Activated CD8-positive, alpha-beta memory T cell treated with anti-CD3 and anti-CD28 coated beads, Interleukin-2, amount 10 ng/mL, durations not matched to agents 7 days and 5 days (primary cell): ENCODE data around the gene CA4. TPM values are rescaled to one million over a fixed set of nuclear protein-coding genes. Genes with fewer than 3 reads are reported as not detected.
"Not testable (repeated sequence)": the region's sequence is repeated elsewhere in the genome, so short reads cannot be mapped to it uniquely, and the experiment has no call there.

Source experiments
- ATAC-seq: fragments of 150-1000 bp; cut with Tn5 transposase; one replicate; pipeline ENCODE4 v1.10.0; 2021; ENCODE audit warnings: moderate library complexity
- CTCF ChIA-PET: fragments of 350-600 bp; sonication (Branson Sonifier 250); formaldehyde crosslinking; loops from one replicate; lab custom pipeline; 2021; ENCODE audit warnings: antibody characterized with exemption; lab: Charles Lee
- DNase-seq: peaks from one replicate; pipeline ENCODE4 v3.0.0-alpha.2; 2020
- H3K27ac Mint-ChIP-seq: one replicate; pipeline ENCODE4 v1.8.0; 2021; ENCODE audit warnings: mild to moderate bottlenecking, mixed read lengths
- H3K27me3 Mint-ChIP-seq: one replicate; pipeline ENCODE4 v1.8.0; 2021; ENCODE audit warnings: mixed read lengths
- H3K36me3 Mint-ChIP-seq: one replicate; pipeline ENCODE4 v1.8.0; 2021; ENCODE audit warnings: mild to moderate bottlenecking, mixed read lengths
- H3K4me1 Mint-ChIP-seq: one replicate; pipeline ENCODE4 v1.8.0; 2021; ENCODE audit warnings: mixed read lengths
- H3K4me3 Mint-ChIP-seq: one replicate; pipeline ENCODE4 v1.8.0; 2021; ENCODE audit warnings: mild to moderate bottlenecking, moderate library complexity, mixed read lengths
- H3K9me3 Mint-ChIP-seq: one replicate; pipeline ENCODE4 v1.8.0; 2022; ENCODE audit warnings: low read depth, mixed read lengths
- total RNA-seq, 2 experiments: library from RNA; stranded (reverse); gene quantifications; one replicate each; pipeline ENCODE4 v1.2.3, GENCODE V29; 2021

CA4 gene
- total RNA-seq, 2 experiments from 2014 or later = not detected

DNA sequence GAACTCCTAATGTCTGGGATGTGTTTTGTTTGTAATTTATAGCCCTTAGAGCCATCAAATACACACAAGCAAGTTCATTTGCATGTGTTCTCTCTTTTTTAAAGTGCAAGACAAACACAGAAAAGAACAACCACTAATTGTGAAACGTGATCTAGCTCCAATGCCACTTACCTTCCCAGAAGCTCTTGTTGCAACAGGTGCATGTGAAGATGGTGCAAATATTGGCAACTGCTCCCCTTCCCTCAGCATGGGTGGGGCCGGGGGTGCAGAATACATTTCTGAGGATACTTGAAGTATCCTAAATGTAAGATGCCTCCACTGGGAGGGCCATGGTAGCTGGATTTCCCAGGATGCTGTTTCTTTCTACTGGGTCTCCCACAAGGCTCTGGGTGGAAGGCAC is 28.4 kb downstream of the CA4 start:
- H3K4me3 Mint-ChIP-seq, CTCF ChIA-PET, H3K4me1 Mint-ChIP-seq, DNase-seq, H3K27ac Mint-ChIP-seq, ATAC-seq, H3K36me3 Mint-ChIP-seq, H3K27me3 Mint-ChIP-seq, H3K9me3 Mint-ChIP-seq: not testable (repeated sequence)

DNA sequence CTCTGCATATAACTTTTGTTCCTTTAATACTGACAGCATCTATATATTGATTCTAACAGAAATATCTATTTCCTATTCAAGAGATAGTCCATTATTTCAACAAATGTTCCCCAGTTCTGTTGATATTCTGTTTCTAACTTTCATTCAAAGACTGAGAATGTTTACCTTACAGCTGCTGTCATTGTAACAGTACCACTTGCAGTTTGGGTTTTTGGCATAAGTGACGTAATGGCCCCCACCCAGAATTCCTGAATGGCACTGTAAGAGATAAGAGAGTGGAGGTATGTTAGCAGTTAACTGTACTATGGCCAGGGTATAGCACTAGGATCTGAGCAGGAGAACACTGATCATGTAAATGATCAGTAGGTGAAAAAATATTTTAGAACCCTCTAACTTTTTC is 30.6 kb downstream of the CA4 start:
- not testable (repeated sequence) for DNase-seq, H3K4me3 Mint-ChIP-seq, H3K9me3 Mint-ChIP-seq, ATAC-seq, H3K27ac Mint-ChIP-seq, H3K4me1 Mint-ChIP-seq, H3K27me3 Mint-ChIP-seq
- peaks cover 11% of the 10 kb centered on the region for H3K36me3 Mint-ChIP-seq
- CTCF ChIA-PET = interaction anchor here (1.0 to 1.2 kb wide), 2 partner anchors 9 to 38 kb away, joined by 3 to 4 read pairs; no protein-coding TSS in a partner anchor

DNA sequence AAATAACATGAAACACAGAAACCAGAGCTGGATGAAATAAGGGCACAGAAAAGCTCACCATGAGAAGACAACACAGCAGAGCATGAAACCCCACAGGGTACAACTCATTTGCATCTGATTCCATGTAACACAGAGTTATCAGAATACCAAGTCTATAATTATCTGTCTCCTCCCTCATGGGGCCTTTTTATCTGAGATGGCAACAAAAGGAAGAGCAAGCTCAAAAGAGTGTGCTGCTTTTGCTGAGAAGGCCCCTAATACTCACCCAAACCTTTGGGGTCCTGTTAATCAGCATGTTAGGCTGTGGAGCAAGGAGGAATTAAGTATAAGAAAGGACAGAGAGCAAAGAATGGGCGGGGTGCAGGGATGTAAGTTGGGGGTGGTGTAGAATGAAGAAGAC is 36.6 kb downstream of the CA4 start:
- H3K36me3 Mint-ChIP-seq, DNase-seq, H3K4me3 Mint-ChIP-seq, H3K9me3 Mint-ChIP-seq, CTCF ChIA-PET, H3K4me1 Mint-ChIP-seq, H3K27me3 Mint-ChIP-seq, ATAC-seq, H3K27ac Mint-ChIP-seq: not testable (repeated sequence)

DNA sequence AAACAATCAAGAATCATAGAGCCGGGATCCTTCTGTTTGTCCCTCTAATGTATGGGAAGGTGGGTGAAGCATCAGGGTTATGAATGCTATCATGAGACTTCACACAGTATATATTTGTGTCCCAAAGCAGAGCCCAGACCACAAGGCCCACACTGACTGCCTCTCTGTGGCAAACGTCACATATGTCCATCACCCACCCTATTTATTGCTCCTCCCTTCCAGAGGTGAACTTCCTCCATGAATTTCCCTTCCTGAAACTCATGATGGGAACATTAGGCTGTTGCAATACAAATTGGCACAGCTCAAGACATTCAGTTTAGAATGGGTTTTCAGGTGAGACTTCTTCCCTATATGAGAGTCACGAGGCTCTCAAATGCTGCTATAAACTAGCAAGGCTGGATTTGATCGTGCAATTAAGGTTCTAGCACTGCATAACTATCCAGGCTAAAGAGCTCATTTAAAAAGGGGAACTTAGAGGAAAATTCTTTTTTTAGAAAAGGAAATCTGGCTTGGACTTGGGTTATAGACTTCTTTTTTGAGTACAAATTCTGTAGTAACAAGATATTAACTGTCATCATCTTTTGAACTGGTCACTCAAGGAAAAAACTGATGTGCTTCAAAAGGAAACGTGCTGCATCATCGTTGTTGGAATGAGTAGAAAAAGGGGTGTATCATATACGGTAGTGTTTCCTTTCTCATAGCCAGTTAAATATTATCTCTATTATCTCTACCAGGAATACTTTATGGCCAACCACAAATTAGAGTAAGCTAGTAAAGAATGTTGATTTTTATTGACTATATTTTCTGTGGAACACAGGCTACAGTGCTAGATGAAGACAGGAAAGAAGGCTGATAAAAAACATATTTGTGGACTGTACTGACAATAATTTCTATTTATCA is 37.3 kb downstream of the CA4 start:
- not testable (repeated sequence) for H3K4me3 Mint-ChIP-seq, H3K27ac Mint-ChIP-seq, H3K4me1 Mint-ChIP-seq, H3K27me3 Mint-ChIP-seq, DNase-seq, ATAC-seq, H3K9me3 Mint-ChIP-seq, H3K36me3 Mint-ChIP-seq
- CTCF ChIA-PET = interaction anchor here (1.2 kb wide), 1 partner anchor 45 kb away, joined by 3 read pairs; no protein-coding TSS in a partner anchor

DNA sequence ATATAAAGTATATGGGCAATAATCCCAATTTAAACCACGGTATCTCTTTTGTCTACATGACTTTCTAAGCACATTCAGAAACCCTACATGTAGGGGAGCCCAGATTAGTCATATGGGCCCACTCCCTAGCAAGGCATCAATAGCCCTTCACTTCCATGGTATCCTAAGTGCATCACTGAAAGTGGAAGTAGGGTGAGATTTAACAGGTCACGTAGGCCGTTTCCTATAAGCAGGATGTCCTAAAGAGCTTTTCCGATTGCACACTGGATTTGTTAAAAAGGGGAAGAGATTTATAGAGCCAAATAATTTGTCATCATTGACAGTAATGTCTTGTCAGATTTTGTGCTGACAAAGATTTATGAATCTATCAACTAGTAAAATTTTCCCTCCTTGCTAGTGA is 39.0 kb downstream of the CA4 start:
- no peak overlapping the region for H3K27ac Mint-ChIP-seq
- DNase-seq (no peak), ATAC-seq (no peak)
- CTCF ChIA-PET = no interaction called here
- H3K4me1 Mint-ChIP-seq = no peaks in the 10 kb centered on the region
- no peaks in the 10 kb centered on the region for H3K9me3 Mint-ChIP-seq
- no peak overlapping the region for H3K4me3 Mint-ChIP-seq
- no peaks in the 10 kb centered on the region for H3K27me3 Mint-ChIP-seq
- peaks cover 8% of the 10 kb centered on the region for H3K36me3 Mint-ChIP-seq

DNA sequence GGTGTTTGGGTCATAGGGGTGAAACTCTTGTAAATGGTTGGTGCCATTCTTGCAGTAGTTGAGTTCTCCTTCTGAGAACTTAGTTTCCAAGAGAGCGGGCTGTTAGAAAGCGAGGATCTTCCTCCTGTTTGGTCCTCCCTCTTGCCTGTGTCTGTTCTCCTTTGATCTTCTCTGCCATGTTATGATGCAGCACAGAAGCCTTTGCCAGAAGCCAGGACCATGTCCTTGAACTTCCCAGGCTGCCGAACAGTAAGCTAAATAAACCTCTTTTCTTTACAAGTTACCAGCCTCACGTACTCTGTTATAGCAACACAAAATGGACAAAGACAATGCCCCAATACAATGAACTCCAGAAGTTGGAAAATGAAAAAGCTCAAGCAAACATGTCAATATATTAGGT is 40.3 kb downstream of the CA4 start:
- ATAC-seq, CTCF ChIA-PET, H3K27me3 Mint-ChIP-seq, DNase-seq, H3K9me3 Mint-ChIP-seq, H3K4me1 Mint-ChIP-seq, H3K4me3 Mint-ChIP-seq, H3K36me3 Mint-ChIP-seq, H3K27ac Mint-ChIP-seq: not testable (repeated sequence)

DNA sequence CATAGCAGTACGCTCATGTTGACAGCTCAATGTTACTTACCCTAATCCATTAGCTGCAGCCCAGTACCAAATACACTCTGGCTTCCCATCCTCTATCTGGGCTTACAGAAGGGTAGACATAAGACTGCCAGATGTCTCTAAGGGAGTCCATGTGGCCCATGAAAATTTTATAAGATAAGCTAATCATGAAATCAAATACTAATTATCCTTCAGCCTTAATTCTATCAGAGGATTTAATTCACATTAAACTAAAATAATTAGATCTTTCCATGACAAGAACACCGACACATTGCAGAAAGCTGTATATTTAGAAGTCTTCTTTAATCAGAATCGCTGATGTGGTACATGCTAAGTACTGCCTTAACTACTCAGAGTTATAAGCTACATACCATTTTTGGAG is 43.3 kb downstream of the CA4 start:
- CTCF ChIA-PET, H3K27me3 Mint-ChIP-seq, H3K27ac Mint-ChIP-seq, H3K4me1 Mint-ChIP-seq, H3K9me3 Mint-ChIP-seq, H3K4me3 Mint-ChIP-seq, DNase-seq, ATAC-seq: not testable (repeated sequence)
- H3K36me3 Mint-ChIP-seq = peaks cover 14% of the 10 kb centered on the region

DNA sequence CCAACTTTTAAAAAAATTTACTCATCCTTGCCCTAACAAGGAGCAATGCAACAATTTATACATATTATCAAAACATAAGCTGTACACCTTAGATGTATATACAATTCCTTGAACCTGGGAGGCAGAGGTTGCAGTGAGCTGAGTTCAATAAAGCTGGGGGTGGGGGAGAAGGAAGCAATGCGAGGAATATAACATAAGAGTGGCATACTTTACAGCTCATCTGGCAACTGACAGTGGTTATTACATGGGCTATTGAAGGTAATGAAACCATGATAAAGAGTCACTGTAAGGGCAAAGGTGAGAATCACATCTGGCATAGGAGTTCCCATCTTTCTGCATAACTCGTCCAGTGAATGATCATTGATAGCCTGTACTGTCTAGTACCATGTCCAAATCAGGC is 43.7 kb downstream of the CA4 start:
- Mint-ChIP-seq H3K9me3 (no peaks in the 10 kb centered on the region), H3K27ac (no peak overlapping the region), H3K4me3 (no peak overlapping the region), H3K4me1 (no peaks in the 10 kb centered on the region), H3K27me3 (no peaks in the 10 kb centered on the region), H3K36me3 (peaks cover 14% of the 10 kb centered on the region)
- no peak for ATAC-seq
- CTCF ChIA-PET = no interaction called here
- no peak for DNase-seq

DNA sequence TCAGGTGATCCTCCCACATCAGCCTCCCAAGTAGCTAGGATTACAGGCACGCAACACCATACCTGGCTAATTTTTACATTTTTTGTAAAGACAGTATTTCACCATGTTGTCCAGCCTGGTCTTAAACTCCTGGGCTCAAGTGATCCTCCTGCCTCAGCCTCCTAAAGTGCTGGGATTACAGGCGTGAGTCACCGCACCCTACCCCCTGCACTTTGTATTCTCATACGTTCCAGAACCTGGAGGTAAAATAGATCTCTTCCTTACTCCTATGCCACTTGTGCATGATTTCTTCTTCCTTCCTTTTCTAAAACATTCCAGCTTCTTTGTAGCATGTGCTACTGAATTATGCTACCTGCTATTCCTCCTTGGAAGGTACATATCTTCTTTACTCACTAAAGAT is 44.4 kb downstream of the CA4 start:
- CTCF ChIA-PET, H3K9me3 Mint-ChIP-seq, ATAC-seq, H3K4me3 Mint-ChIP-seq, H3K27ac Mint-ChIP-seq, DNase-seq, H3K27me3 Mint-ChIP-seq, H3K4me1 Mint-ChIP-seq: not testable (repeated sequence)
- H3K36me3 Mint-ChIP-seq = peaks cover 14% of the 10 kb centered on the region

DNA sequence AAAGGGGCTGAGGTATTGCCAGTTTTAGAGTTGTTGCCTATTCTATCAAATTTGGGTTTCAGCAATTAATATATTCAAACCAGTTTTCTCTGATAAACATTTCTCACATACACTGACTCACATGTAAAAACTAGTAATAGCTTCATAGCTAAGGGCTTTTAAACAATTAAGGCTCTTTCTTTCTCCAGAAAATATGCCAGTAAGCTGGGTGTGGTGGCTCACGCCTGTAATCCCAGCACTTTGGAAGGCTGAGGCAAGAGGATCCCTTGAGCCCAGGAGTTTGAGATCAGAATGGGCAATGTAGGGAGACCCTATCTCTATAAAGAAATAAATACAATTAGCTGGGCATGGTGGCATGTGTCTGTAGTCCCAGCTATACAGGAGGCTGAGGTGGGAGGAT is 48.9 kb downstream of the CA4 start:
- H3K27me3 Mint-ChIP-seq, H3K4me3 Mint-ChIP-seq, H3K27ac Mint-ChIP-seq, H3K36me3 Mint-ChIP-seq, ATAC-seq, H3K4me1 Mint-ChIP-seq, DNase-seq, H3K9me3 Mint-ChIP-seq: not testable (repeated sequence)
- CTCF ChIA-PET = interaction anchor here (1.4 kb wide), 1 partner anchor 222 kb away, joined by 3 read pairs; no protein-coding TSS in a partner anchor

DNA sequence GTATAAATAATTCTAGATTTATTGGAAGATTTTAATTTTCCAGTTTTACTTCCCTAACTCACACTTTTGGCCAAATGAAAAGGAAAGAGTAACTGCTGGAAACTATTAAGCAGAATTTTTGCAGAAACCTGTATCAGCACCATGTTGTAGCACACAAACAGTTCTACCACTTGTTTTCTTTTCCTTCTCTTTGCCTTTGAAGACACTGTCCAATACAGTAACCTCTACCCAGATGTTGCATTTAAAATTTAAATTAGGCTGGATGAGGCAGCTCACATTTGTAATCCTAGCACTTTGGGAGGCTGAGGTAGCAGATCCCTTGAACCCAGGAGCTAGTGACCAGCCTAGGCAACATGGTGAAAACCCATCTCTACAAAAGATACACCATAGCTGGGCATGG is 56.0 kb downstream of the CA4 start:
- H3K27me3 Mint-ChIP-seq, H3K4me3 Mint-ChIP-seq, DNase-seq, H3K9me3 Mint-ChIP-seq, ATAC-seq, H3K27ac Mint-ChIP-seq, H3K4me1 Mint-ChIP-seq, CTCF ChIA-PET, H3K36me3 Mint-ChIP-seq: not testable (repeated sequence)

DNA sequence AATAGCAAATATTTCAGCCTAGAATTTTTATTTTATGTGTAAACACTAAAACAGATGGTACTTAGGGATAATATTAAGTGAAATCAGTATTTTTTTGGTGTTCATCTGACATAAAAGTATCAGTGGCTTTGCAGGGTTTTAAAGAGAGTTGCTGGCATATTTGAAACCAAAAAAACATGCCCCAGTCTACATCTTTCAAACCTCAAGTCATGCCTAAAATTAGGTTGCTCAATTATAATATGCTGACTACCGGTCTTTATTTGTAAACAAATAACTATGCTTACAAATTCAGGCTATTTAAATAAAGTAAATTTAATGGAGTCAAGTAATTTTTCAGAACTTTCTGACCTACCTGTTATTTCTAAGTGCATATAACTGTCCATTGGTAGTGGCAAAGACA is 58.5 kb downstream of the CA4 start:
- H3K27ac Mint-ChIP-seq, H3K4me3 Mint-ChIP-seq, ATAC-seq, H3K36me3 Mint-ChIP-seq, H3K4me1 Mint-ChIP-seq, H3K27me3 Mint-ChIP-seq, DNase-seq, H3K9me3 Mint-ChIP-seq: not testable (repeated sequence)
- CTCF ChIA-PET = interaction anchor here (0.7 kb wide), 1 partner anchor 394 kb away, joined by 3 read pairs; no protein-coding TSS in a partner anchor
